Vagina (tissue), 2 donors: Measurements from ENCODE around the gene TP53TG5. TPM values are rescaled to one million over a fixed set of nuclear protein-coding genes. Genes with fewer than 3 reads are reported as not detected.

Experiments
- DNase-seq, 2 donors: peaks; one replicate each; pipeline ENCODE4 v3.0.0-alpha.2; 2017; ENCODE audit errors: extremely low spot score in 2 of 2
- H3K27ac ChIP-seq: fragments of 200-600 bp; sonication (generic); one replicate; pipeline ENCODE4 v1.5.1; 2019
- H3K27me3 ChIP-seq: fragments of 200-600 bp; sonication (generic); one replicate; pipeline ENCODE4 v1.5.1; 2019
- H3K36me3 ChIP-seq, 2 donors: fragments of 200-600 bp; sonication (generic); one replicate each; pipeline ENCODE4 v1.5.1; 2017 to 2019
- H3K4me1 ChIP-seq: fragments of 200-600 bp; sonication (generic); one replicate; pipeline ENCODE4 v1.5.1; 2019
- H3K4me3 ChIP-seq, 2 donors: fragments of 200-600 bp; sonication (generic); 1 replicate in 1 of 2; 2 replicates in 1 of 2; pipeline ENCODE4 v1.5.1; 2016 to 2019
- H3K9me3 ChIP-seq: fragments of 200-600 bp; sonication (generic); one replicate; pipeline ENCODE4 v1.5.1; 2019
- CTCF ChIP-seq, 3 experiments: fragments of 450-650 bp in 2 of 3; fragments of 200-600 bp in 1 of 3; sonication (generic) in 1 of 3; IDR thresholded peaks; one replicate each; pipeline ENCODE4 v1.5.1; 2017 to 2019; ENCODE audit warnings: antibody characterized with exemption in 3 of 3, mild to moderate bottlenecking in 2 of 3, moderate library complexity in 2 of 3
- POLR2A ChIP-seq, 2 donors: fragments of 450-650 bp; IDR thresholded peaks; one replicate each; pipeline ENCODE4 v1.6.1; 2017; ENCODE audit warnings: antibody characterized with exemption in 2 of 2, mild to moderate bottlenecking in 2 of 2, moderate library complexity in 2 of 2
- POLR2AphosphoS5 ChIP-seq, 2 donors: sonication (generic); formaldehyde crosslinking; IDR thresholded peaks; one replicate each; pipeline ENCODE4 v1.9.0; 2017; ENCODE audit warnings: antibody characterized with exemption in 2 of 2, mild to moderate bottlenecking in 2 of 2, low read depth in 1 of 2; ENCODE audit not compliant: insufficient read depth in 1 of 2
- intact Hi-C: fragments of 100-400 bp; cut with DNase I; formaldehyde crosslinking; loops from one replicate; pipeline ENCODE4 v1.15.1; 2023
- total RNA-seq: library from RNA; depleted of rRNA; stranded (reverse); fragments of >200 nt; gene quantifications from one replicate; pipeline ENCODE4 v1.2.3, GENCODE V29; 2016

TP53TG5 gene
- total RNA-seq, 1 donor from 2014 or later: not detected

GRCh38 chr20:45346851-45347250 is 31.3 kb downstream of the TP53TG5 start:
- no peaks in the 10 kb centered on the region for H3K9me3 ChIP-seq
- no peak for DNase-seq
- peak overlapping the region; percentile 53 to 76 for H3K4me3 ChIP-seq
- intact Hi-C loops: no loop called here
- no peaks in the 10 kb centered on the region for H3K36me3 ChIP-seq
- H3K4me1 ChIP-seq: peaks cover 65% of the 10 kb centered on the region
- H3K27ac ChIP-seq: peak overlapping the region; percentile 91
- H3K27me3 ChIP-seq: no peaks in the 10 kb centered on the region
- TF ChIP-seq CTCF (IDR thresholded peaks at IDR 0.05): no peak
- no peak for TF ChIP-seq POLR2AphosphoS5 (IDR thresholded peaks at IDR 0.05; ENCODE audit: insufficient read depth in 1 of 2, low read depth in 1 of 2)

- intact Hi-C loops: no loop called here
- Histone ChIP-seq H3K27ac (peak overlapping the region; percentile 91), H3K4me3 (peak overlapping the region; percentile 53 to 76), H3K36me3 (no peaks in the 10 kb centered on the region), H3K9me3 (no peaks in the 10 kb centered on the region), H3K27me3 (no peaks in the 10 kb centered on the region), H3K4me1 (peaks cover 71% of the 10 kb centered on the region)
- DNase-seq: no peak
- TF ChIP-seq POLR2AphosphoS5 (IDR thresholded peaks at IDR 0.05; ENCODE audit: insufficient read depth in 1 of 2, low read depth in 1 of 2) (no peak), POLR2A (IDR thresholded peaks at IDR 0.05) (no peak), CTCF (IDR thresholded peaks at IDR 0.05) (no peak)
Observed at GRCh38 chr20:45346291-45346718, 31.8 kb downstream of the TP53TG5 start.

- Histone ChIP-seq H3K9me3 (no peaks in the 10 kb centered on the region), H3K4me1 (peaks cover 77% of the 10 kb centered on the region), H3K27me3 (no peaks in the 10 kb centered on the region), H3K27ac (peak overlapping the region; percentile 91), H3K4me3 (peak overlapping the region; percentile 53 to 76), H3K36me3 (no peaks in the 10 kb centered on the region)
- DNase-seq: no peak
- intact Hi-C loops: no loop called here
- TF ChIP-seq CTCF (IDR thresholded peaks at IDR 0.05) (no peak), POLR2AphosphoS5 (IDR thresholded peaks at IDR 0.05; ENCODE audit: insufficient read depth in 1 of 2, low read depth in 1 of 2) (peak; percentile 14 to 42)
Observed at GRCh38 chr20:45345104-45345936, 32.8 kb downstream of the TP53TG5 start.

- Histone ChIP-seq H3K4me1 (peaks cover 80% of the 10 kb centered on the region), H3K9me3 (no peaks in the 10 kb centered on the region), H3K27ac (peak overlapping the region; percentile 91), H3K4me3 (peak overlapping the region; percentile 12 to 76), H3K27me3 (no peaks in the 10 kb centered on the region), H3K36me3 (no peaks in the 10 kb centered on the region)
- TF ChIP-seq POLR2AphosphoS5 (IDR thresholded peaks at IDR 0.05; ENCODE audit: insufficient read depth in 1 of 2, low read depth in 1 of 2) (peak; percentile 58 to 74), POLR2A (IDR thresholded peaks at IDR 0.05) (peak in 1 of 2 donors; percentile 5), CTCF (IDR thresholded peaks at IDR 0.05) (no peak)
- intact Hi-C loops: no loop called here
- DNase-seq: no peak
Observed at GRCh38 chr20:45344168-45344860, 33.8 kb downstream of the TP53TG5 start.
